LNCAP (cell line): ENCODE results near the gene CAVIN1.

Experiments used
- TF ChIP-seq, protein P1 (sequence below): fragments of 450-650 bp; IDR thresholded peaks from 2 replicates; pipeline ENCODE4 v1.5.1; 2017; ENCODE audit warnings: mild to moderate bottlenecking

CAVIN1 gene

DNA sequence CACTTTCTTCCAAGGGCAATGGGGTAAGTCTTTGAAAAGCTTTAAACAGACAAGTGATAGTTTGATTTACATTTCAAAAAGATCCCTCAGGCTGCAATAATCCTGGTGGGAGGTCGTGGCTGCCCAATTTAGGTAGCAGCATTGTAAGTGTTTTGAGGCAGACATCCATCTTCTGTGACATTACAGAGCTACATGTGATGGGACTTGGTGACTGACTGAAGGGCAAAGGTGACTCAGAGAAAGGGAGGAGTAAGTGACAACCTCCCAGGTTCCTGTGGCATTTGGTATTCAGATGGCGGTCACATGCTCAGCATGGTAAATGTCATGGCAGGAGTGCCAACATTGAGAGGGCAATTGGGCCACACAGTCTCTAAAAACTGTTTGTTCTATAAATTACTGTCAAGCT, 61.3 kb downstream of the CAVIN1 start:
- TF ChIP-seq, protein P1, sequence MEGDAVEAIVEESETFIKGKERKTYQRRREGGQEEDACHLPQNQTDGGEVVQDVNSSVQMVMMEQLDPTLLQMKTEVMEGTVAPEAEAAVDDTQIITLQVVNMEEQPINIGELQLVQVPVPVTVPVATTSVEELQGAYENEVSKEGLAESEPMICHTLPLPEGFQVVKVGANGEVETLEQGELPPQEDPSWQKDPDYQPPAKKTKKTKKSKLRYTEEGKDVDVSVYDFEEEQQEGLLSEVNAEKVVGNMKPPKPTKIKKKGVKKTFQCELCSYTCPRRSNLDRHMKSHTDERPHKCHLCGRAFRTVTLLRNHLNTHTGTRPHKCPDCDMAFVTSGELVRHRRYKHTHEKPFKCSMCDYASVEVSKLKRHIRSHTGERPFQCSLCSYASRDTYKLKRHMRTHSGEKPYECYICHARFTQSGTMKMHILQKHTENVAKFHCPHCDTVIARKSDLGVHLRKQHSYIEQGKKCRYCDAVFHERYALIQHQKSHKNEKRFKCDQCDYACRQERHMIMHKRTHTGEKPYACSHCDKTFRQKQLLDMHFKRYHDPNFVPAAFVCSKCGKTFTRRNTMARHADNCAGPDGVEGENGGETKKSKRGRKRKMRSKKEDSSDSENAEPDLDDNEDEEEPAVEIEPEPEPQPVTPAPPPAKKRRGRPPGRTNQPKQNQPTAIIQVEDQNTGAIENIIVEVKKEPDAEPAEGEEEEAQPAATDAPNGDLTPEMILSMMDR = no peak

DNA sequence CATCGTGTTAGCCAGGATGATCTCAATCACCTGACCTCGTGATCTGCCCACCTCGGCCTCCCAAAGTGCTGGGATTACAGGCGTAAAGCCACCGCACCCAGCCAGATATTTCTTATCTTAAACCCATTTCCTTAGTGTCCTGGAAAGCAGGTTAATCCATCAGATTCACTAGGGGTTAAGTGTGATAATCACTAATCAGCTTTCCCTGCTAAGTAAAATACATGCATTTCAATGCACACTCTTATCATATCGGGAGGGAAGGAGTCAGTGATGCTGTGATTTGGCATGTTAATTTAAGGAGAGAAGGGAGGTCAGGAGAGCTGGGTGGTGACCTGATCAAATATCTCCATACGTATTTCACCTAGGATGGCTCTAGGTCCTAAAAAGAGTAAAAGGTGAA, 63.9 kb downstream of the CAVIN1 start:
- TF ChIP-seq, protein P1 = no peak

DNA sequence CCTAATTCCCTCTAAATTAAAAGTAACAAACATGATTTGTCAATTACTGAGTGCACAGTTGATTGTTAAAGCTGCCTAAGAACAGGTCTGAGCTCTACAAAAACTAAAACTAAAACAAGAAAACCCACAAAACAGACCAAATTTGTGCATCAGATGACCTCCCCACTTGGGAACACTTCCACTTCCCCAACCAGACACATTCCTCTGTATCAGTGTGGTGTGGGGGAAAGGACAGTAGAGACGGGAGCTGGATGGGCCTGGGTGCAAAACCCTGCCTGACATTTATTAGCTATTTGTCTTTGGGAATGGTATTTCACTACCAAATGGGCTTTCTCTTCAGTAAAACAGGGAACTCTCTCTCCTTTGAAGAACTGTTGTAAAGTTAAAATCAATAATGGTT, 64.6 kb downstream of the CAVIN1 start:
- TF ChIP-seq, protein P1 = no peak

DNA sequence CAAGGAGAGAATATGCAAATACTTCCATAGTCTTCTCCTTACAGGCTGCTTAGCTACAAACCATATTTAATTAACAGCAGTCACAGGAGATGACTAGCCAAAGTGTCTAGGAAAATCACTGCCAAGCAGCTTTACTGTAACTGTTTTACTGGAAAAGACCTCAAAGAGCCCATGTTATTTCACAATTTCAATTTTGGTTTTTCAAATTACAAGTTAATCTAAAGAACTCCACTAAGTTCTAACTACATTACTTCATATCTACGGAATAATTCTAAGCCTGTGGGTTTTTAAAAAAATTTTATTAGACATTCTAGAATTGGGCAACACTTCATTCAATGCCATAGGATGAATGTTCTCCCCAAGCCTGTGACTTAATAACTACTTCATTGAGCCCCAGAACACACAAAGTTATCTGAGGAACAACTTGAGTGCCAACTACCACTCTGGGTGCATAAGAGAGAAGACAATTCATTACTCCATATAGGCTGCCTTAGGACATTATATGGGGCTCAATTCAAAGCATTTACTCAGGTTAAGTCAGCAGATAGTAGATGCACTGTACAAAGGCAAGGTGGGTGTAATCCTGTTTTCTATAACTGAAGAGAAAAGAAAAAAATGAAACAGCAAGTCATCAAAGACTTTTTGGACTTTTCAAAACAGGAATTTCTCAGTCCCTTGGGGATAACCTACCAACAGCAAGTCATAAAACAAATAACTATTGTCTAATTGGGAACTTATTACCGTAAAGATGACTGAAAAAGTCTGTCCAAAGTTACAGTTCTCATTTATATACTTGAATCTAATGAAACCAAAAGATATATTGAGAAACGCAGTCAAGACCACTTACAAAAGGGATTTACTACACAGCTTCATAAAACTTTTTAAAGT, 67.9 kb downstream of the CAVIN1 start:
- TF ChIP-seq, protein P1 = no peak
